NCI-H2107 (cell line): Measurements from ENCODE around the gene PLXNA2.

Experiments used
- DNase-seq: peaks from one replicate; lab custom pipeline; 2025; lab: John Stamatoyannopoulos, UW

The PLXNA2 gene

DNA sequence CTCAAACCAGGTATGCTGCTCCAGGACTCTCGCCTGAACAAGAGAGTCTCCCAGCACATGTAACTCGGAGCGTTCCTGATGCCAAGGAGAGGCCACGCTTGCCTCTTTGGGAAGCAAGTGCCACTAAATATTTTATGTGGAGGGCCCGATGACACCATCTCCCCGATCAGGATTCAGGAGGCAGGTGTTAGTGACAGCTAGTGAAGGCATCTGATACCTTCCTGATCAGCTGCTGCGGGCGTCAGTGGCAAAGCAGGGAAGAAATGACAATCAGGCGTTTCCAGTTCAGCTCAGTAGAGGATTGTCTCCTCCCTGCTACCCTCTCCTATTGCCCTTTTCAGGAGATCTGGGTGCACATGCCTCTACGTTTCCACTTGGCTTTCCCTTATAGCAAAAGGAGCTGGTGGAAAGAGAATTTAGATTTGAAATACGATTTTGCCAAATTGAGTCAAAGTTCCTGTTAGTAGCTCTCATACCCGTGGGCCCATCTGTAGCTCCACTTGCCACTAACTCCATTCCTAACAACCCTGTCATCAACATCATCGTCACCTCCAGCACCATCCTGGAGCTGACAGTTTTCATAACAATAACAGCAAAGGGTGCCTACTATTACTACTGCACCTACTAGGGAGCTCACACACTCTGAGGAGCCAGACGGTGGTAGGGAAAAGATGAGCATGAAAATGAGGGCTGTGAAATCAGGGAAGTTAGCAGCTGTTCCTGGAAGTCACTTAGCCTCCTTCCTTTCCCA, 21.6 kb downstream of the PLXNA2 start:
- DNase-seq = no peak

DNA sequence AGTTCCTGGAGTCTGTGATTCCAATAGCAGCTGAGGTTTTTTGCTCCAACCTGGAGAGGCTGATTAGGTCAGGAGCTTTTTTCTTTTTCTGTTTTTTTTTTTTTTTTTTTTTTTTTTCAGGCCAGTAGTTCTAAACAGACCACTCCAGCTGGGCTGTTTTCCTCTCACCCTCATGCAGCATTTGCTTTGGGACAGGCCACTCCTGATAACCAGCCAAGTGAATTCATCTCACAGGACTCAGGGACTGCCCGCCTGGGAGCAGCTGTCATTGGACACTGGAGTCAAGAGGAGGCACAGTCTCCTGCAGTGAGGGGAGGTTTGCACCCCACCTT, 22.9 kb downstream of the PLXNA2 start:
- DNase-seq = no peak

DNA sequence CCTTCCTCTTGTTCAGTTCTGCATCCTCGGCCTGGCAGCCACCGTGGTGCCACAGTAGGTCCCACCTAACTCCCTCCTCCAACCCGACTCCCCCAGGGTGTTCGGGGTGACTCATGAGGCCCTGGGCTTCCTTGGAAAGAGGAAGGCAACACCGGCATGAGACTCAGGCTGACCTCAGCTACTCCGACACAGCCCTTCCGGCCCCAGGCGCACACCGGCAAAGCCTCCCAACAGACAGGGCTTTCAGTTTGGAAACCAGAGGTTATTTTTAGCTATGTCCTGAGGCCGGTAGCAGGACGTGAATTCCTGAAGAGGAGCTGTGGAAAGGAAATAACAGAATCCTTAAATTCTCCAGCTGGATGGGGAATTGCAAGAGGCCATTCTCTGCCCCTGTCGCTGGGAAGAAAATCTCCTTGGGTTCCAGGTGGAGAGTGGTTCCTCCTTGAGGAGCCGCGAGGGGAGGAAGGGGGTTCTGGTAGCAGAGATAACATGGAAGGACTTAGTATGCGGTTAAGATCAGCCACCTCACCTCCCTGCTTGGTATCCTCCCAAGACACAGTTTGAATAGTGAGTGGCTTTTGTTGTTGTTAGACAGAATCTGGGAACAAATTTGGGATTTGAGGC, 24.4 kb downstream of the PLXNA2 start:
- DNase-seq = no peak

DNA sequence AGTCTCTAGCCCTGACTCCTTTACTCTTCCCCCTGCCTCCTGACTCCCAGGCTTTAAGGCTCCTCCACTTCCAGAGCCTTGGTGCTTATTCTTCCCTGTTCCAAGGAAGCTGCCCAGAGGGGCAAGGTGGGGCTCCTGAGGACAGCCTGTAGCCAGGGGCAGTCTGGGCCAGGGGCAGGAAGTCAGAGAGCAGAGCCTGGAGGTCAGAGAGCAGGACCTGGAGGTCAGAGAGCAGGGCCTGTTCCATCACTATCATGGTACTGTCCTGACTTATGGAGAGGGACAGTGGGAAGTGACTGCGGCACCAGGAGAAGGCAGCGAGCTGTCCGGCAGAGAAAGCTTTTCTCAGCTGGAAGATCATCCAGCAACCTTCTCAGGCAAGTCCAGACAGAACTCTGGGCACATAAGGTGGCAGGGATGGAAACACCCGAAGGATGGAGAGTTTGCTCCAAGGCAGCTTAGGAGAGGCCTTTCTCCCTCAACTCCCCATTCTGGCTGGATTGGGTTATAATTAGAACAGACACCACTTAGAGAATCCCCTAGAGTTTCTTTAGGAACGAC, 25.0 kb downstream of the PLXNA2 start:
- DNase-seq = no peak

DNA sequence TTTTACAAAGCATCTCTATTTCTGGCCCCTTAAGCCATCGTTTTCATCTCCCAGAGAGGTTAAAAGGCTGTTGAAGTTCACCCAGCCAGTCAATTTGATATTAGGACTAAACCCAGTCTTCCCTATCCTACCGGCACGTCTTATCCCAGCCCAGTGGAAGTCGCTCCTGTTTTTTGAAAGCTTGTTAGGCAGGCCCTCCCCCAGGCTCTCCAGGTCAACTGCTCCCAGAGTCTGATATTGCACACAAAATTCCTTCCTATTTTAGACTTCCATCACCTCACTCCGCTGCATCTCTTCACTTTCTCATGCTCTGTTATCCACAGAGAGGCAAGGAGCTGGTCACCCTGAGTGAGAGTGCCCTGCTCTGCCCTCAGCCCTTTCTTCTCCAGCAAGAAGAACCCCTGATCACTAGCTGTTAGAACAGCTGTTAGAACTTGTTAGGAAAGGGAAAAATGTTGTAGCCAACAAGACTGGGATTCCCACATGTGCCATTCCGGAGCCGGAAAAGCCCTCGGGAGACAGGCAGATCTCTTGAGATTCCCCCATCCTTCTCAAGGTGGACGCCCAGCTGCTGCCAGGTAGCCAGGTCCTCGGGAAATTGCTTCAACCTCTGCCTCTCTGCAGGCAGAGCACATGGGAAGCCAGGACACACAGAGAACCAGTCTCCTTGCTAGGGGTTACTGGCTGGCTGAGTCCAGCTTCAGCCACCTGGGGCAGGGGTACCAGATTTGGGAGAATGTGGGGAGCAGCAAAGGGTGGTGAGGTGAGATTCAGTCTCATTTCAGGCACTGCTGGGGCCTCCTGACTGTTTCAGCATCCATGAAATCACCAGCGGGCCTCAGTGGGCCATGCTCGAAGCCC, 25.7 kb downstream of the PLXNA2 start:
- DNase-seq = no peak

DNA sequence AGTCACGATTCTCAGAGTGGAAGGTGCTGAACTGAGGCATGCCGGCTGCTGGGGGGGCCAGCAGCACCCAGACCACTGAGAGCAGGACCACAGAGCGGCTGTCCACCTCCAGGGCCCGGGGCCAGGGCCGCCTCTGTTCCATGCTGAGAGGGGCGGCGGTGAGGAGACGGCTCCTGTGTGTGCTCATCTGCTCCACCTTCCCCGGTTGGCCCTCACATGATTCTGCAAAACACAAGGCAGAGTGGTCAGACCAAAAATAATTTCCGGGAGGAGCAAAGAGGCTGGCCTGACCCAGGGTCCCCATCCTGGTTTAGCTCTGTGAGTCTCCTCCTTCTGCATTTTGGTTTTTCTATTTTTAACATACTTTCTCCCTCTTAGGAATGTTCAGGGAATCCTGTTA, 26.4 kb downstream of the PLXNA2 start:
- DNase-seq = no peak

DNA sequence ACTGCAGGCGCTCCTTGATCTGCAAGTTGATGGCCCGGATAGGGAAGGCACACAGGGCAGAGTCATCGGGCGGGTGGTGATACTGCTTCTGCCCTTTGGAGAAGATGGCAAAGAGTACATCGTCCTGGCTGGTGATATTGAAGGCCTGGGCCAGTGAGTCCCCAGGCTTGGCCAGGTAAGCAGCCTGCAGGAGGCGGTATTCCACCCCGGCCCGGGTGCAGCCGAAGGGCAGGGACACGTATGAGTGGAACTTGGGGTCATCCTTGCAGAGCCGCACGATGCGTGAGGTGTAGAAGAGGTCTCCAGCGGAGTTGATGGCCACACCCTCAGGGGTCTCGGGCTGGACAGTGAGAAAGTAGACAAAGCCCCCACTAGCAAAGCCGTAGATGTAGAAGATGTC, 27.4 kb downstream of the PLXNA2 start:
- DNase-seq = no peak

DNA sequence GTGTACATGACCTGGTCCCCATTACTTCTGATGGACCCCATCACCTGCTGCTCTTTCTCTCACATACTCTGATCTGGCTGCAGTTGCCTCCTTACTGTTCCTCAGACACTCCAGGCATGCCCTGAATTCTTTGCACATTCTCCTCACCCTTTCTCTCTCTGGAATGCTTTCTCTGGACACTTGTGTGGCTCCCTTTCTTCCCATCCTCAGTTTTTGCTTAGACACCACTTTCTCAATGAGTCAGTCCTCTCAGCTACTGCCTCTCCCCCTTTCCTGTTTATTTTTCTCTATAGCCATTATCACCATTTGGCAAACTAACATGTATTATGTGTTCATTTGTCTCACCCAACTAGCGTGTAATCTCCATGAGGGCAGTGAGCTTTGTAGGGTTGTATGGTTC, 28.1 kb downstream of the PLXNA2 start:
- no peak for DNase-seq

DNA sequence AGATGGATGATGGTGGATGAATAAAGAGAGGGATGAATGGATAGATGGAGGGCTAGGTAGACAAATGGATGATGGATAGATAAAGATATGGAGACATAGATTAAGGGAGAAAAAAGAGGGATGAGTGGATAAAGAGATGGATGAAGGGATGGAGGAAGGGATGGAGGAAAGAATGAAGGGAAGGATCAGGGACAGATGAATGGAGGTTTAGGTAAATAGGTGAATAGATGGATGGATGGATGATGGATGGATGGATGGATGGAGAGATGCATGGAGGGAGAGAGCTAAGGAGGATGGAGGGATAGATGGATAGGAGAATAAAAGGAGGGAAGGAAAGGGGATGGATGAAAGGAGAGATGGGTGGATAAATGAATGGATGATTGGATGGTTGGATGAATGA, 28.8 kb downstream of the PLXNA2 start:
- DNase-seq = no peak

DNA sequence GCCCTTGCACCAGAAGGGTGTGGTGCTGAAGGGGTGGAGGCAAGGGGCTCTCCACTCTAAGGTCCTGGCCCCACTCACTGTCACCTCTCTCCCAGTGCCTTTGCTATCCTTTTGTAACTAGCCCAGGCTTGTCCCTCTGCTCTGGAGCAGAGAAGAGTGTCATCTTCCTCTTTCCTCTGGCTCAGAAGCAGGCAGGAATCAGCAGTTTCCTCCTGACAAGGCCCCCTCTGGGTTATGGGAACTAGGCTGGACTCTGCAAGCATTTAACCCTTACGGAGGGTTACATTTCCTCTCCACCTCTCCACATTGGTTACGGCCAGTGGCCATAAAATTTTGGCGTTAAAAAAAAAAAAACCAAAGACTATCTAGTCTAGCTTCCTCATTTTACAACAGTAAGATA, 30.4 kb downstream of the PLXNA2 start:
- no peak for DNase-seq

DNA sequence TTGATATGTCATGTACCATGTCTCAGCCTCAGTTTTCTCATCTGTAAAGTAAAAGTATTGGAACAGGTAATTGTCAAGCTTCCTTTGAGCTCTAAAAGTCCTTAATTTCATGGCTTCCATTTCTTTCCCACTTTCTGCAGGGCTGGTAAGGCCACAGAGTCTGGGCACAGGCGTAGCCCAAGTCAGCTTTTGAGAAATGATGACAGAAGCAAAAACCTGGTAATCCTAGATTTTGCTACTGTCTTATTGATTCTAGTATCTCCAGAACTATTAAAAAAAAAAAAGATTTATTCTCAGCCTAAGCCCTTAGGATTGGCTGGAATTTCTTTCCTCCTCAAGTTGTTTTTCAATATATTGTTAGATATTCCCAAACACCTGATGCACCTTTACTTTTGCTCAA, 31.3 kb downstream of the PLXNA2 start:
- no peak for DNase-seq

DNA sequence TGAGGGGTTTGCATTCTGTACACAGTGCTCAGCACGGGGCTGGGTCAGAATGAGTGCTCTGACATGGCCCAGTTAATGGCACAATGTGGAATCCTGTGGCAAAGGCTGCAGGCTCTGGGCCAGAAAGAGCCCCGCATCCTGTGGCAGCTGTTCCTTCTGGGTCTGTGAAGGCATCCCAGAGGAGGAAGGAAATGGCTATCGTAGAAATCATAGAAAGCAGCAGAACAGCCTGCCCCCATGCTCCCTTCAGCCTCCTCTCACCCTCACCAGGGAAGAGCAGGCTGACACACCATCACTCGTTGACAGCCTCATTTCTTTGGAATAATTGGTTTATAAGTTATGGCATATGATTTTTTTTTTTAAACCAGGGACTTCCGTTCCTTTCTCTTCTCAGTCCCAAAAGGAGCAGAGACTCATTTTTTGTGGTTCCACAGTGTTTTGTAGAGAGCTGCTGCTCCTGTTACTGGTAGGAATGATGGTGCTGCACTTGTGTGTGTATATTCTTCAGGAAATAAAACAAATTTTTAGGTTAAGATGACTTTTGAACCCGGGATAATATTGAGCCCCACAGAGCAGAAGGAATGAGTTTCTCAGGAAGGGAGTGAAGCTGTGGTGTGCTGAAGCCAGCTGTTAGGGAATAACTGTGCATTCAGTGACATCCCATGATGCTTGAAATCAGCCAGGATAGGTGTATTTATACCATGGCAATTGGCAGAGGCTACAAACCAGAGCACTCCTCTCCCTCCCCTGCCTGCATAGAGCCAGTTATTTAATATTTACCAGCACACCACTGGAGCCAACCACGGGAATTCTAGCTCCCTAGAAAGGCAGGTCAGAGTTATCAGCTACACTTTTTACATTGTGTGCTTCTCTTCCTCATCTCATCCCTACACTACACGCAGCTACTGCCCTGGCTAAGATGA, 32.0 kb downstream of the PLXNA2 start:
- no peak for DNase-seq

DNA sequence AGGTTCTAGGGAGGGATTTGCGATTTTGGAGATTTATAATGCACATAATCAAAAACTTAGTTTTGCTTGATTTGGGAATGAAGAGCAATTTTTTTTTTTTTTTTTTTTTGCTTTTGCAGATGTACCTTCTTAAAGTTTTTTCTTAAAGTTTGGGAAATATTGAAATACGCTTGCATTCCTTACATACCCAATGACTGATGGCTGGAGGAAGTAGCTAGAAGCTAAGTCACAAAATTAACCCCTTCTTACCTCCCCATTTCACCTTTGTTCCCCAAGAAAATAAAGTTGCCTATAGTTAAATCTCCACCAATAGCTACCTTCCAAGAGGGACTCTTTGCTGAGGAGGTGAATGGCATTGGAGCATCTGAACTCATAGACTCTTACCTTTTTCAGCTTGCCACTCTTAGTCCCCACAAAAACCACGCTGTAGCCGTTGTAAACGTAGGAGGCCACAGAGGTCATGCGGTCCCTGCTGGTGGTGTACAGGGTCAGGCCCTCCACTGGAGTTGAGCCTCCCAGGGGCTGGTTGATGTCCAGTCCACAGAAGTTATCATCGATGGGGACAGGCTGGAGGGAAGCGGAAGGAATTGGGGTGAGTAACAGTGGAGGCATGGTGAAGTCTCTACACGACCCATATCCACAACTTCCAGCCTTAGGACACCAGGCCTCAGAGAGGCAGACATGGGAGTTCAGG, 34.1 kb downstream of the PLXNA2 start:
- DNase-seq = no peak

DNA sequence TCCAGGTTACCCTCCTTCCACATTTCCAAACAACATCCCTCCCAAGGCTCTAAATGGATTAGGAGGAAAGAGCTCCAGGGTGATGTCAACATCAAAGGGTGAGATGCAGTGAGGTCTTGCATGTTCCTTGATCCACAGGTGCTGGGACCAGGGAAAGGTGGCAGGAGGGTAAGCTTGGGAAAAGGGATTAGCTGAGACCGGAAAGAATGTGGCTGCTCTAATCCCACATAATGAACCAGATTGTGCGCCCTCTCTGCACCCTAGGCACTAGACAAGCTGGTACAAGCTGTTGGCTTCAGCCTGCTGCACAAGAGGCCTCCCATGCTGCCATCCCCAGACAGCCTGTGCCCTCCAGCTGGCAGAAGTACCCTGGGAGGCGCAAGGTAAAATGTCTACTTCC, 34.9 kb downstream of the PLXNA2 start:
- no peak for DNase-seq

DNA sequence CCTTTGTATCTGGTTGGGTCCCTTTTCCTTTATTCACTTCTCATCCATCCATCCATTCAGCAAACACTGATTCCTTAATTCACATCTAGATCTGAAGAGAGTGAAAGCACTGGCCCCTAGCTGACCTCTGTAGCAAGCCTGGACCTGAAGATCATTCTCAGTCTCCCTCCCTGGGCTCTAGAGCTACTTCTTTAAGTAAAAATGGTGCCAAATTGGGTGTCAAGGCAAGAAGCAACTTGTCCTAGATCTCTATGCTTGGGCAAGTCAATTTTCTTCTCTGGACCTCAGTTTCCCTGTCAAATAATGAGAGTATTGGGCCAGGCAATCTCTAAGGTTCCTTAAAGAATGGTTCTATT, 36.1 kb downstream of the PLXNA2 start:
- no peak for DNase-seq

DNA sequence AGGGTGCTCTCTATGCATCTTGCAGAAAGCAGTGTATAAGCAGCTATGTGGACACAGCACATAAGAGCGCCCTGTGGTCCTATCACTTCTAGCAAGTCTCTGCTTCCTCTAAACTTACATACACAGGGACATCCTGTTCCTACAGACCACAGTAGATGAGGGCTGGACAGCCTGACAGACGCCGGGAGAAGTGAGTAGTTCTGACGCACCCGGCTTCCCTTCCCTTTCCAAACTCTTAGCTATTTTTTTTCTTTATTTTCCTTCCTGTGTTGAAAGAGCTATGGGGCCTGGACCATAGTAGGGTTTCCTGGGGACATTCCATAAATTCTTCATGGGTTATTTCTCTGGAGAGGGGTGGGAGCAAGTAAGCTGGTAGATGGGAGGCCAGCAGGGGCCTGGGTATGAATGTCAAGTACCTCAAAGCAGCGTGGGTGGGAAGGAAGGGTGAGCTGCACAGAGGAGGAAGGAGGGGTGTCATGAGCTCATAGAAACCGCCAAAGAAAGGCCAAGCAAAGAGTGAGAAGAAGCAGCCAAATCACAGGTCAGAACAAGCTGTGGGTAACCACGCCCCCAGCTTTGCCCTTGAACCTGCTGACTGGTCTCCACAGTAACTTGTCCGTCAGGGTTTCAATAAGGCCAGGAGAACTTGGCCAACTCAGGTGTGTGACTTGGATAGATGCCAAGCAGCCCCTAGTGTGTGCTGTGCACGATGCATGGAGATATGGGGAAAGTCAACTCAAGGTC, 36.6 kb downstream of the PLXNA2 start:
- DNase-seq = no peak

DNA sequence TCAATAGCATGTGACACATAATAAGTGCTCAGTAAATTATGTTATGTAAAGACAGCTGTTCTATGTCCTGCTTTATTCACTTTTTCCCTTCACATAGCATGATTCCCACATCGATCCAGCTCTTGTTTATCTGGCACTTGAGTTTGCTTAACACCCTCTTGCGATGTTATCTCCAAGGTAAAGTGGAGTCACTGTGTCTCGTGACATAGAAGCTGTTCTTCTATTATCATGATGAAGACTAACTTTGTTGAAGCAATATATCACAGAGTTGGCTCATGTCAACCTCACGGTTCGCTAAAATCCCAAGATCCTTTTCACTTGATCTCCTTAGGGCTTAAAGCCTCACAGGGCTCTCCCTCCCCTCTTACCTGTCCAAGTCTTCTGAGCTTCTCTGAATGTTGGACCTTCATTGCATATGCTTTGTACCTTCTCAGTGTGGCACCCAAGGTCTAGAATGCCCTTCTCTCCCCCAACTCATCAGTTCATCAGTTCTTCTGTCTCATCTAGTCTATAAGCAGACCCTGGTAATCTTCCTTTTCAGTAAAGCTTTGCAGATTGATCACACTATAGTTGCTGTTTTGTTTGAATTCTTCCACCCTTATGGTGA, 38.0 kb downstream of the PLXNA2 start:
- DNase-seq = no peak

DNA sequence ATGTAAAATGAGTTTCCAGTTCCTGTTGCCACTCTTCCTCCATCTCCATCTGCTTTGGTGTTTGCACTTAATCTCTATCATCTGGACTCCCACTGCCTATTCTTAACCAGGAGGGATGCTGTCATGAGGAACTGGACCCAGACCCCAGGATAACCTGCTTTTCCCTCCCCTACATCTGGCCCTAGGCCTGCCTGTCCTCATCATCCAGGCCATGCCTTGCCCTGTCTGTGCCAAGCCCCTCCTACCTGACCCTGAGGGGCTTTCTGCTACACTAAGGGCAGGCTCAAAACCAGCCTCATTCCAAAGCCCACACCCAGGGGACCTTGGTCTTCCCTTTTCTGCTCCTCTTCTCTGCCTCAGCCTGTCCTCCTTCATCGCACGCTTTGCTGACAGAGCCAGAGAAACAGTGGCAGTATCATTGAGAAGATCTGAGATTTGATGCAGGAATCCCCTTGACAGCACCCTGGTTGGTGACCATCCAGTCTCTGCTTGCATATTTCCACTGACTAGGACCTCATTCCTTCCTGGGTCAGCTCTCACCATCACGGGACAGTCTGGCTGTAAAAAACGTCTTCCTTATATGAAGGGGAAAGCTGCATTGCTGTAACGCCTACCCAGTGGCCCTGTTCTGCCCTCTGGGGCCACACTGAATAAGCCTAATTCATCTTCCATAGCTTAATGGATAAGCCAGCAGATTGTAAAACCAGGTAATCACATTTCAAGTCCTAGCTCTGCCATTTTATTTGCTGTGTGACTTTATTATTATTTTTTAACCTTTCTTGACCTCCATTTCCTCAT, 38.8 kb downstream of the PLXNA2 start:
- DNase-seq = no peak

DNA sequence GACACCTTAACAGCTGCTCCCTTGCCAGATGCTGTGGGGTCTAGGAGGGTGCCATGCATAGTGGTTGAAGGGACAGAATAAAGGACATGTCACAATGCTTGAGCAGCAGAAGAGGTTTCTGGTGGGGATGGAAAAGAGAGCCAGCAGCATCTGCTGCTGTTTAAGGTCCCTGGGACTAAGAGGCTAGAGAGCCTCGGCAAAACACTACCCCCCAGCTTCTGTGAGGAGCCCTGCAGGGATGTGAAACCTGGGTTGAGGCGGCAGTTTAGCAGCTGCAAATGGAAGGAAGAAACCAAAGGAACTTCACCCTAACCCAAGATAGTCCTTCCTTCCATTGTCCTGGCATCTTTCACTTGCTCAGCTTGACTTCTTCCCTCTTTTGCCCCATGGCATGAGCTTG, 39.4 kb downstream of the PLXNA2 start:
- DNase-seq = no peak
